B cell (primary cell): Measurements from ENCODE around the gene IL18R1. TPM values are rescaled to one million over a fixed set of nuclear protein-coding genes. Genes with fewer than 3 reads are reported as not detected.

Experiments used
- ATAC-seq: fragments of 200-7000 bp; cut with Tn5 transposase; one replicate; pipeline ENCODE4 v1.10.0; 2021; ENCODE audit warnings: low read depth, mild to moderate bottlenecking, moderate number of reproducible peaks, moderate library complexity
- CTCF ChIA-PET: fragments of 350-600 bp; sonication (Branson Sonifier 250); formaldehyde crosslinking; loops from one replicate; lab custom pipeline; 2021; ENCODE audit warnings: antibody characterized with exemption, inconsistent platforms; lab: Charles Lee
- POLR2A ChIA-PET: fragments of 350-600 bp; sonication (Branson Sonifier 250); formaldehyde crosslinking; loops from one replicate; lab custom pipeline; 2021; ENCODE audit warnings: antibody characterized with exemption; lab: Charles Lee
- DNase-seq: peaks from one replicate; pipeline ENCODE4 v3.0.0; 2013
- H2AFZ ChIP-seq: 2 replicates; pipeline ENCODE4 v1.6.1; 2012; ENCODE audit warnings: mild to moderate bottlenecking, low read depth, low read length; ENCODE audit not compliant: insufficient read depth, poor library complexity, severe bottlenecking
- H3K27ac ChIP-seq, 2 donors: 1 replicate in 1 of 2; 2 replicates in 1 of 2; pipeline ENCODE4 v1.5.1; 2012 to 2013; ENCODE audit warnings: low read length in 2 of 2, mild to moderate bottlenecking in 2 of 2, moderate library complexity in 1 of 2
- H3K27me3 ChIP-seq, 4 experiments: fragments of 200-600 bp in 1 of 4; sonication (generic) in 1 of 4; replicated peaks in 1 of 4; 1 replicate in 2 of 4; 2 replicates in 2 of 4; pipeline versions ENCODE4 v1.6.1 to v1.7.0; 2013 to 2016; ENCODE audit warnings: low read length in 3 of 4, mild to moderate bottlenecking in 2 of 4, mixed read lengths in 1 of 4, moderate library complexity in 1 of 4; ENCODE audit not compliant: insufficient read depth in 4 of 4, control insufficient read depth in 3 of 4; ENCODE audit errors: control extremely low read depth in 1 of 4
- H3K36me3 ChIP-seq, 2 experiments: replicated peaks in 1 of 2; 1 replicate in 1 of 2; 2 replicates in 1 of 2; pipeline versions ENCODE4 v1.6.1 to v1.7.1; 2013; ENCODE audit warnings: low read length in 1 of 2; ENCODE audit not compliant: insufficient read depth in 2 of 2, control insufficient read depth in 1 of 2; ENCODE audit errors: control extremely low read depth in 1 of 2, extremely low read depth in 1 of 2
- H3K4me1 ChIP-seq, 2 donors: fragments of 200-600 bp in 1 of 2; sonication (generic) in 1 of 2; 1 replicate in 1 of 2; 2 replicates in 1 of 2; pipeline versions ENCODE4 v1.5.1 to v1.6.1; 2013 to 2017; ENCODE audit warnings: low read length in 2 of 2; ENCODE audit not compliant: control insufficient read depth in 2 of 2, insufficient read depth in 2 of 2
- H3K4me2 ChIP-seq: replicated peaks from 2 replicates; pipeline ENCODE3; 2012; ENCODE audit warnings: mild to moderate bottlenecking, low read depth, low read length; ENCODE audit not compliant: poor library complexity, severe bottlenecking
- H3K4me3 ChIP-seq, 5 experiments: fragments of 200-600 bp in 1 of 5; sonication (generic) in 1 of 5; 1 replicate in 3 of 5; 2 replicates in 2 of 5; pipeline versions ENCODE4 v1.5.1 to v1.7.0; 2011 to 2016; ENCODE audit warnings: low read length in 4 of 5, mild to moderate bottlenecking in 4 of 5, low read depth in 2 of 5, control low read depth in 1 of 5, moderate library complexity in 1 of 5; ENCODE audit not compliant: insufficient read depth in 1 of 5; ENCODE audit errors: control extremely low read depth in 1 of 5, extremely low read depth in 1 of 5
- H3K79me2 ChIP-seq: fragments of 200-600 bp; sonication (generic); one replicate; pipeline ENCODE4 v1.6.0; 2016; ENCODE audit warnings: low read length; ENCODE audit not compliant: control insufficient read depth, insufficient read depth
- H3K9ac ChIP-seq: fragments of 200-600 bp; sonication (generic); 2 replicates; pipeline ENCODE4 v1.6.1; 2017; ENCODE audit warnings: mild to moderate bottlenecking, low read length, moderate library complexity
- H3K9me3 ChIP-seq, 3 donors: one replicate each; pipeline versions ENCODE4 v1.6.1 to v1.7.1; 2013; ENCODE audit warnings: low read length in 2 of 3; ENCODE audit not compliant: control insufficient read depth in 2 of 3, insufficient read depth in 1 of 3; ENCODE audit errors: control extremely low read depth in 1 of 3
- H4K20me1 ChIP-seq: 2 replicates; pipeline ENCODE4 v1.6.0; 2012; ENCODE audit warnings: mild to moderate bottlenecking, low read length; ENCODE audit not compliant: insufficient read depth, control insufficient read depth, poor library complexity, severe bottlenecking
- H3K27ac Mint-ChIP-seq: one replicate; pipeline ENCODE4 v1.8.0; 2021; ENCODE audit warnings: mixed read lengths
- H3K27me3 Mint-ChIP-seq: one replicate; pipeline ENCODE4 v1.8.0; 2021; ENCODE audit warnings: mixed read lengths
- H3K4me1 Mint-ChIP-seq: one replicate; pipeline ENCODE4 v1.8.0; 2021; ENCODE audit warnings: mixed read lengths
- H3K4me3 Mint-ChIP-seq: one replicate; pipeline ENCODE4 v1.8.0; 2021; ENCODE audit warnings: mixed read lengths
- H3K9me3 Mint-ChIP-seq: one replicate; pipeline ENCODE4 v1.8.0; 2022; ENCODE audit warnings: mixed read lengths; ENCODE audit not compliant: insufficient read depth
- EZH2 ChIP-seq: IDR thresholded peaks from 2 replicates; pipeline ENCODE4 v1.6.1; 2012; ENCODE audit warnings: borderline replicate concordance, low read depth, mild to moderate bottlenecking, moderate library complexity, low read length; ENCODE audit not compliant: insufficient read depth, poor library complexity, severe bottlenecking
- WGBS: methylation state at CpG from one replicate; pipeline ENCODE4 v1.1.5; 2013; ENCODE audit warnings: missing lambda C conversion rate; ENCODE audit not compliant: insufficient coverage; 5-methylcytosine and 5-hydroxymethylcytosine counted together
- intact Hi-C: fragments of 100-400 bp; cut with micrococcal nuclease; formaldehyde crosslinking; loops from one replicate; pipeline ENCODE4 v1.10.0; 2022
- polyA plus RNA-seq: library from polyadenylated mRNA; depleted of rRNA; stranded (reverse); fragments of >200 nt; gene quantifications from 2 replicates; pipeline ENCODE4 v1.2.3, GENCODE V29; 2012
- total RNA-seq, 2 donors: library from RNA; stranded (reverse); fragments of 120-200 nt in 1 of 2; gene quantifications; 1 replicate in 1 of 2; 2 replicates in 1 of 2; pipeline versions ENCODE4 v1.2.3 to v1.2.4, GENCODE V29; 2013 to 2022
- TF ChIP-seq, protein P1 (sequence below): fragments of 200-600 bp; IDR thresholded peaks from one replicate; pipeline ENCODE4 v1.8.0; 2022; ENCODE audit warnings: antibody characterized with exemption, mild to moderate bottlenecking

IL18R1 gene
- total and polyA plus RNA-seq, 2 donors (not counting 1 experiment from before 2014, with no cell fraction given): 1.1 TPM

DNA sequence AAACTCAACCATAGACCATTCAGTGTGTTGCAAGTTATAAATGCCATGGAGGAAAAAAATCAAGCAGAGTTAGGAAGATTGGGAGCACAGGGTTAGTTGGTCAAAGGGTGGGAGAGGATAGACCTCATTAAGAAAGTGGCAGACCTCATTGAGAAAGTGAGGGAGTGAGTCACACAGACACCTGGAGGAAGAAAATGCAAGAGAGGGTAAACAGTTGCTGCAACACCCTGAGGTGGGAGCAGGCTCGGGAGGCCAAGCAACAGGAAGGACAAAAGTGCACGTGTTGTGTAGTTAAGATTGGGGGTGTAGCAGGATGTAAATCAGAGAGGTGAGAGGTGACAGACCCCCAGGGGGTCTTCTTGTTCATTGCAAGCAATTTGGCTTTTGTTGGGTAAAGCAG, 37.9 kb upstream of the IL18R1 start:
- Mint-ChIP-seq H3K27ac (no peak overlapping the region), H3K27me3 (peaks cover 13% of the 10 kb centered on the region), H3K9me3 (no peaks in the 10 kb centered on the region), H3K4me3 (no peak overlapping the region), H3K4me1 (no peaks in the 10 kb centered on the region)
- Histone ChIP-seq H3K4me1 (no peaks in the 10 kb centered on the region), H3K27me3 (no peaks in the 10 kb centered on the region), H2AFZ (no peak overlapping the region), H3K9ac (no peak overlapping the region), H3K4me3 (no peak overlapping the region), H3K27ac (no peak overlapping the region), H3K79me2 (no peaks in the 10 kb centered on the region), H3K9me3 (no peaks in the 10 kb centered on the region), H4K20me1 (no peaks in the 10 kb centered on the region), H3K4me2 (no peak overlapping the region), H3K36me3 (no peaks in the 10 kb centered on the region)
- intact Hi-C loops: no loop called here
- DNase-seq: no peak
- POLR2A ChIA-PET: no interaction called here
- 39% methylated on average over 2 of the region's 2 CpGs for WGBS
- CTCF ChIA-PET: no interaction called here
- TF ChIP-seq, protein P1, sequence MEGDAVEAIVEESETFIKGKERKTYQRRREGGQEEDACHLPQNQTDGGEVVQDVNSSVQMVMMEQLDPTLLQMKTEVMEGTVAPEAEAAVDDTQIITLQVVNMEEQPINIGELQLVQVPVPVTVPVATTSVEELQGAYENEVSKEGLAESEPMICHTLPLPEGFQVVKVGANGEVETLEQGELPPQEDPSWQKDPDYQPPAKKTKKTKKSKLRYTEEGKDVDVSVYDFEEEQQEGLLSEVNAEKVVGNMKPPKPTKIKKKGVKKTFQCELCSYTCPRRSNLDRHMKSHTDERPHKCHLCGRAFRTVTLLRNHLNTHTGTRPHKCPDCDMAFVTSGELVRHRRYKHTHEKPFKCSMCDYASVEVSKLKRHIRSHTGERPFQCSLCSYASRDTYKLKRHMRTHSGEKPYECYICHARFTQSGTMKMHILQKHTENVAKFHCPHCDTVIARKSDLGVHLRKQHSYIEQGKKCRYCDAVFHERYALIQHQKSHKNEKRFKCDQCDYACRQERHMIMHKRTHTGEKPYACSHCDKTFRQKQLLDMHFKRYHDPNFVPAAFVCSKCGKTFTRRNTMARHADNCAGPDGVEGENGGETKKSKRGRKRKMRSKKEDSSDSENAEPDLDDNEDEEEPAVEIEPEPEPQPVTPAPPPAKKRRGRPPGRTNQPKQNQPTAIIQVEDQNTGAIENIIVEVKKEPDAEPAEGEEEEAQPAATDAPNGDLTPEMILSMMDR: no peak
- TF ChIP-seq EZH2: no peak
- ATAC-seq: no peak

DNA sequence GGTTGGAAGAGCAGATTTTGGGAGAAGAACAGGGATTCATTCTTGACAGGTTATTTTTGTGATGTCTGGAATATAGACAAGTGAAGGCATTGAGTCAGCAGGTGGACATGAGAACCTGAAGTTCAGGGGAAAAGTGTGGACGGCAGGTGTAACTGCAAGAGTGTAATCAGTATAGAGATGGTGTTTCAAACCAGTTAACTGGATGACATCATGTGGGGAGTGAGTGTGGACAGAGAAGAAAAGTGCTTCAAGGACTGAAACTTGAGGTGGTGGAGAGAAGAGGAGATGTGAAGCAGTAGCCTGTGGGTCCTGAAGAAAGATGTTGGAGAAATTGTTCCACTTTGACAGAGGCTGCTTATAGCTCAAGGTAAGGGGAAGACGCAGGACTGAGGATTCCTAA, 37.2 kb upstream of the IL18R1 start:
- Histone ChIP-seq H3K27ac (no peak overlapping the region), H3K79me2 (no peaks in the 10 kb centered on the region), H3K4me2 (no peak overlapping the region), H3K36me3 (no peaks in the 10 kb centered on the region), H2AFZ (no peak overlapping the region), H3K27me3 (no peaks in the 10 kb centered on the region), H3K9me3 (no peaks in the 10 kb centered on the region), H4K20me1 (no peaks in the 10 kb centered on the region), H3K4me1 (no peaks in the 10 kb centered on the region), H3K9ac (no peak overlapping the region), H3K4me3 (no peak overlapping the region)
- Mint-ChIP-seq H3K4me3 (no peak overlapping the region), H3K9me3 (no peaks in the 10 kb centered on the region), H3K27me3 (peaks cover 16% of the 10 kb centered on the region), H3K4me1 (no peaks in the 10 kb centered on the region), H3K27ac (no peak overlapping the region)
- TF ChIP-seq, protein P1: no peak
- TF ChIP-seq EZH2: no peak
- CTCF ChIA-PET: no interaction called here
- intact Hi-C loops: no loop called here
- ATAC-seq (no peak), DNase-seq (no peak)
- WGBS: 94% methylated on average over 1 of the region's 2 CpGs
- POLR2A ChIA-PET: no interaction called here
